OCI-LY1 (cell line): ENCODE data around the gene LUZP1.

Source experiments
- H2AFZ ChIP-seq: fragments of 200-600 bp; sonication (generic), shearing (Covaris generic); 2 replicates; pipeline ENCODE4 v1.6.0; 2014; ENCODE audit warnings: antibody characterized with exemption, mild to moderate bottlenecking, low read length
- H3F3A ChIP-seq: fragments of 200-600 bp; sonication (generic), shearing (Covaris generic); 2 replicates; pipeline ENCODE4 v1.6.0; 2014; ENCODE audit warnings: mild to moderate bottlenecking, antibody characterized with exemption, low read length, moderate library complexity; ENCODE audit not compliant: insufficient read depth
- H3K27ac ChIP-seq: fragments of 200-600 bp; sonication (generic); 2 replicates; pipeline ENCODE4 v1.5.1; 2014; ENCODE audit warnings: low read length, mixed run types, mild to moderate bottlenecking, low read depth; ENCODE audit not compliant: poor library complexity, severe bottlenecking
- H3K27me3 ChIP-seq: fragments of 200-600 bp; sonication (generic); 2 replicates; pipeline ENCODE4 v1.6.0; 2014; ENCODE audit warnings: antibody characterized with exemption, mild to moderate bottlenecking, low read length, moderate library complexity; ENCODE audit not compliant: insufficient read depth
- H3K36me3 ChIP-seq: fragments of 200-600 bp; sonication (generic); 2 replicates; pipeline ENCODE4 v1.6.1; 2014; ENCODE audit warnings: mild to moderate bottlenecking, antibody characterized with exemption, low read length, moderate library complexity, mixed read lengths; ENCODE audit not compliant: insufficient read depth
- H3K4me1 ChIP-seq: fragments of 200-600 bp; sonication (generic); 2 replicates; pipeline ENCODE4 v1.5.1; 2014; ENCODE audit warnings: mild to moderate bottlenecking, low read length, moderate library complexity; ENCODE audit not compliant: insufficient read depth, severe bottlenecking
- H3K4me2 ChIP-seq: fragments of 200-600 bp; sonication (generic), shearing (Covaris generic); 2 replicates; pipeline ENCODE4 v1.6.1; 2014; ENCODE audit warnings: low read length
- H3K4me3 ChIP-seq: fragments of 200-600 bp; sonication (generic); 2 replicates; pipeline ENCODE4 v1.5.1; 2014; ENCODE audit warnings: low read length, low read depth, mild to moderate bottlenecking, mixed read lengths; ENCODE audit not compliant: poor library complexity, severe bottlenecking
- H3K79me2 ChIP-seq: fragments of 200-600 bp; shearing (Covaris generic); 2 replicates; pipeline ENCODE4 v1.6.1; 2016; ENCODE audit warnings: mixed run types, low read length, mixed read lengths; ENCODE audit not compliant: insufficient read depth
- H3K9ac ChIP-seq: fragments of 200-600 bp; sonication (generic), shearing (Covaris generic); 2 replicates; pipeline ENCODE4 v1.6.1; 2014; ENCODE audit warnings: mild to moderate bottlenecking, low read length, mixed read lengths
- H3K9me2 ChIP-seq: fragments of 200-600 bp; sonication (generic), shearing (Covaris generic); 2 replicates; pipeline ENCODE4 v1.6.1; 2014; ENCODE audit warnings: low read depth, mild to moderate bottlenecking, low read length, mixed read lengths
- H3K9me3 ChIP-seq: fragments of 200-600 bp; shearing (Covaris generic); 2 replicates; pipeline ENCODE4 v1.6.1; 2014; ENCODE audit warnings: low read length, mixed read lengths
- H4K20me1 ChIP-seq: fragments of 200-600 bp; sonication (generic), shearing (Covaris generic); 2 replicates; pipeline ENCODE4 v1.6.0; 2016; ENCODE audit warnings: mild to moderate bottlenecking, low read length; ENCODE audit not compliant: insufficient read depth
- EZH2 ChIP-seq: fragments of 200-600 bp; sonication (generic), shearing (Covaris generic); IDR thresholded peaks from 2 replicates; pipeline ENCODE4 v1.8.0; 2017; ENCODE audit warnings: borderline replicate concordance, mixed run types, mild to moderate bottlenecking, antibody characterized with exemption, low read length, moderate library complexity, mixed read lengths
- TF ChIP-seq, protein P1 (sequence below): fragments of 200-600 bp; sonication (generic), shearing (Covaris generic); IDR thresholded peaks from 2 replicates; pipeline ENCODE4 v1.5.1; 2017; ENCODE audit warnings: mild to moderate bottlenecking, antibody characterized with exemption, low read length, moderate library complexity, mixed read lengths

The LUZP1 gene

DNA sequence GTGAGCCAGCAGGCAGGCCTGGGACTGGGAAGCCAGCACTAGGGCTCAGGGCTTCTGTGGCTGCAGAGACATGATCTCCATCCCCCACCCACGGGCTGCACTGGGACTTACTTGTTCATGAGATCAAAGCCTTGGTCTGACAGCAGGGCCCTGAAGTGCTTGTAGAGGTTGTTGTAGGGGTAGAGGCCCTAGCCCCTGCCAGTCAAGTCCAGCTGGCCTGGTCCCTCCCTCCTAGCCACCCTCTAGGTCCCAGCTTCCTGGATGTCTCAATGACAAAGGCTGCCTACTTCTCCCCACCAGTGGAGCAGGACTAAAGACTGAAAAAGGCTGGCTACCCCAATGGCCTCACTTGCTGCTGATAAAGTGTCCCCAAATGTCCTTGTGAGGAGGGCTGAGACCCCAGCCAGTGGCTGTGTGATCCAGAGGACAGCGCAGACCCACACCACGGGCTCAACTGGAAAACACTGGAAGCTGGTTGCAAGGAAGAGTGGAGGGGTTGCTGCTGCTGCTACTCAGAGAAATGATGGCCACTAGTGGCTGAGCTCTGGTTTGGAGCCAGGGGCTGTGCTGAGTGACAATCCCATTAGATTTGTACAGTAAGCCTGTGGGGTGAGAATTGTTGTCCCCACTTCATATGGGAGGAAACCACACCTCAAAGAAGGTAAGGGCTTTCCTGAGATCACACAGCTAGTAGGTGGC lies 47.2 kb upstream of the LUZP1 start:
- Histone ChIP-seq H3K27me3 (no peaks in the 10 kb centered on the region), H3K27ac (no peak overlapping the region), H3K4me1 (no peaks in the 10 kb centered on the region), H4K20me1 (no peaks in the 10 kb centered on the region), H3K9me3 (no peaks in the 10 kb centered on the region), H3K9me2 (no peaks in the 10 kb centered on the region), H3K79me2 (no peaks in the 10 kb centered on the region), H2AFZ (no peak overlapping the region), H3K4me3 (no peak overlapping the region), H3K36me3 (no peaks in the 10 kb centered on the region), H3K9ac (no peak overlapping the region), H3F3A (no peaks in the 10 kb centered on the region), H3K4me2 (no peak overlapping the region)
- TF ChIP-seq EZH2: no peak
- TF ChIP-seq, protein P1, sequence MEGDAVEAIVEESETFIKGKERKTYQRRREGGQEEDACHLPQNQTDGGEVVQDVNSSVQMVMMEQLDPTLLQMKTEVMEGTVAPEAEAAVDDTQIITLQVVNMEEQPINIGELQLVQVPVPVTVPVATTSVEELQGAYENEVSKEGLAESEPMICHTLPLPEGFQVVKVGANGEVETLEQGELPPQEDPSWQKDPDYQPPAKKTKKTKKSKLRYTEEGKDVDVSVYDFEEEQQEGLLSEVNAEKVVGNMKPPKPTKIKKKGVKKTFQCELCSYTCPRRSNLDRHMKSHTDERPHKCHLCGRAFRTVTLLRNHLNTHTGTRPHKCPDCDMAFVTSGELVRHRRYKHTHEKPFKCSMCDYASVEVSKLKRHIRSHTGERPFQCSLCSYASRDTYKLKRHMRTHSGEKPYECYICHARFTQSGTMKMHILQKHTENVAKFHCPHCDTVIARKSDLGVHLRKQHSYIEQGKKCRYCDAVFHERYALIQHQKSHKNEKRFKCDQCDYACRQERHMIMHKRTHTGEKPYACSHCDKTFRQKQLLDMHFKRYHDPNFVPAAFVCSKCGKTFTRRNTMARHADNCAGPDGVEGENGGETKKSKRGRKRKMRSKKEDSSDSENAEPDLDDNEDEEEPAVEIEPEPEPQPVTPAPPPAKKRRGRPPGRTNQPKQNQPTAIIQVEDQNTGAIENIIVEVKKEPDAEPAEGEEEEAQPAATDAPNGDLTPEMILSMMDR: no peak

DNA sequence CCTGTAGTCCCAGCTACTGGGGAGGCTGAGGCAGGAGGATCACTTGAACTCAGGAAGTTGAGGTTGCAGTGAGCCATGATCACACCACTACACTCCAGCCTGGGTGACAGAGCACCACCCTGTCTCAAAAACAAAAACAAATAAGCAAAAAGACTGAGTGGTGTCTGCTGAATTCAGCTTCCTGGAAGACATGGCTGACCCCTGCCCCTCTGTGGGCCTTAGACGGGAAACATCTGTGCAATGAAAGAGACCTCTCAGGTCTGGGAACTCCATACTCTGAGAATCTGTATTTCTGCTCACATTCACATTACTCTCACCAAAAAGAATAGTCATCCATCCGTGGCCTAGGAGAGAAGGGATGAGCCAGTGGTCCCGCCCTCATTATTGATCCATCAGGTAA lies 46.6 kb upstream of the LUZP1 start:
- Histone ChIP-seq H3K4me1 (no peaks in the 10 kb centered on the region), H3K9me2 (no peaks in the 10 kb centered on the region), H4K20me1 (no peaks in the 10 kb centered on the region), H3K36me3 (no peaks in the 10 kb centered on the region), H3K4me2 (no peak overlapping the region), H3K9me3 (no peaks in the 10 kb centered on the region), H3K27ac (no peak overlapping the region), H3F3A (no peaks in the 10 kb centered on the region), H3K4me3 (no peak overlapping the region), H3K79me2 (no peaks in the 10 kb centered on the region), H3K9ac (no peak overlapping the region), H3K27me3 (no peaks in the 10 kb centered on the region), H2AFZ (no peak overlapping the region)
- TF ChIP-seq, protein P1: no peak
- no peak for TF ChIP-seq EZH2

DNA sequence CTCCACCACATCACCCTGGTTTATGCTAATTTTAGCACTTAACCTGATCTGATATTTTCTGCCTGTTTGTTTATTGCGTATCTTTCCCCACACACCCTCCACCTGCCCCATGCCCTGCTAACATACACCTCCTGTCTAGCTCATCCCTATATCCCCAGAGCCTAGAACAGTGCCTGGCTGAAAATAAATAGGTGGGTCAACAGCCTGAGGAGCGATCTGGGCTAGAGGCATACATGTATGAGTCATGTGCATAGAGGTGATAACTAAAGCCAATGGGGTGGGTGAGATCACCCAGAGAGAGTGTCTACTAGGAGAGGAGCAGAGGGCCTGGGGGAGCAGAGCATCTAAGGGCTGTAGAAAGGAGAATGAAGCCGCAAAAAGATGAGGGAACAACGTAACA lies 46.0 kb upstream of the LUZP1 start:
- H3K9me2 ChIP-seq: no peaks in the 10 kb centered on the region
- H3K79me2 ChIP-seq: no peaks in the 10 kb centered on the region
- H3F3A ChIP-seq: no peaks in the 10 kb centered on the region
- H3K4me3 ChIP-seq: no peak overlapping the region
- H3K9ac ChIP-seq: no peak overlapping the region
- TF ChIP-seq EZH2: no peak
- TF ChIP-seq, protein P1: no peak
- H2AFZ ChIP-seq: no peak overlapping the region
- H3K27me3 ChIP-seq: no peaks in the 10 kb centered on the region
- H4K20me1 ChIP-seq: no peaks in the 10 kb centered on the region
- no peak overlapping the region for H3K4me2 ChIP-seq
- no peaks in the 10 kb centered on the region for H3K36me3 ChIP-seq
- no peaks in the 10 kb centered on the region for H3K9me3 ChIP-seq
- H3K27ac ChIP-seq: no peak overlapping the region
- H3K4me1 ChIP-seq: no peaks in the 10 kb centered on the region
